ENCODE results near the gene TRIM33. TPM values are rescaled to one million over a fixed set of nuclear protein-coding genes. Genes with fewer than 3 reads are reported as not detected.

The TRIM33 gene
- total and polyA plus RNA-seq, 2 donors (not counting 1 experiment from before 2014, with no cell fraction given), result 17.8 to 21.5 TPM

- Histone ChIP-seq H4K20me1 (ENCODE audit: control insufficient read depth, extremely low read depth, insufficient read depth, low read length) (no peaks in the 10 kb centered on the region), H3K4me1 (ENCODE audit: control insufficient read depth, extremely low read depth, insufficient read depth, low read length) (no peaks in the 10 kb centered on the region)
Observed at GRCh38 chr1:114397601-114398000, 113.4 kb downstream of the TRIM33 start.

DNA sequence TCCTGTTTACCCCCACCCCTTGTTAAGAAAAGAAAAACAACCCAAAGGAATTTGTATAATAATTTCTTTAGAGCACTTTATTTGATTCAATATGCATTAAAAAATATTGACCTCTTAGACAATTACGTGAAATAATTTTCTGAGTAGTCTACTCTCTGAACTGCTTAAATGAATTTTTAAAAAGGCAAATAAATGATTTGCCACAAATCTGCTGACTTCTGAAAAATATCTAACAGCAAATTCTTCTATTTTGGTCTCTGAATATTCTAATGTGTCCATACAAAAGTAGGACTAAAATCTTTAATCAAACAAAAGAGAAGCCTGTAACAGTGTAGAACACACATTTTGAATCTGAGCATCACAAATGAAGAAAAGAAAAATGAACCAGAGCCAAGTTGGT, 115.1 kb downstream of the TRIM33 start:
- Histone ChIP-seq H3K4me1 (ENCODE audit: control insufficient read depth, extremely low read depth, insufficient read depth, low read length) (no peaks in the 10 kb centered on the region), H3K9me3 (ENCODE audit: control insufficient read depth, insufficient read depth, low read depth, low read length) (no peaks in the 10 kb centered on the region), H3K27ac (ENCODE audit: insufficient read depth, low read length) (no peak overlapping the region), H3K9ac (ENCODE audit: insufficient read depth, low read length) (no peak overlapping the region), H3K27me3 (ENCODE audit: control insufficient read depth, insufficient read depth, low read length) (no peaks in the 10 kb centered on the region), H3K4me3 (replicated peaks in 1 of 4; ENCODE audit: control extremely low read depth in 1 of 4, insufficient read depth in 1 of 4, low read depth in 3 of 4, low read length in 4 of 4) (no peak overlapping the region), H3K36me3 (ENCODE audit: control insufficient read depth, insufficient read depth, low read length) (no peaks in the 10 kb centered on the region), H3K79me2 (ENCODE audit: control insufficient read depth, insufficient read depth, low read length) (no peaks in the 10 kb centered on the region), H2AFZ (ENCODE audit: low read length) (no peak overlapping the region), H3K4me2 (ENCODE audit: extremely low read depth, insufficient read depth, low read length) (no peak overlapping the region), H4K20me1 (ENCODE audit: control insufficient read depth, extremely low read depth, insufficient read depth, low read length) (no peaks in the 10 kb centered on the region)
- TF ChIP-seq CTCF (conservative IDR thresholded peaks at IDR 0.05 in 1 of 2, IDR thresholded peaks at IDR 0.05 in 1 of 2; ENCODE audit: low read depth in 1 of 2, low read length in 2 of 2) (no peak), EZH2 (IDR thresholded peaks at IDR 0.05; ENCODE audit: low read length, missing control alignments) (no peak)
- no peak for DNase-seq (ENCODE audit: low read depth in 2 of 2)

More at GRCh38 chr1:114397601-114398000, 113.4 kb downstream of the TRIM33 start:
- Histone ChIP-seq H3K9me3 (ENCODE audit: control insufficient read depth, insufficient read depth, low read depth, low read length) (no peaks in the 10 kb centered on the region), H2AFZ (ENCODE audit: low read length) (no peak overlapping the region), H3K4me3 (replicated peaks in 1 of 4; ENCODE audit: control extremely low read depth in 1 of 4, insufficient read depth in 1 of 4, low read depth in 3 of 4, low read length in 4 of 4) (no peak overlapping the region), H3K27me3 (ENCODE audit: control insufficient read depth, insufficient read depth, low read length) (no peaks in the 10 kb centered on the region), H3K9ac (ENCODE audit: insufficient read depth, low read length) (no peak overlapping the region), H3K36me3 (ENCODE audit: control insufficient read depth, insufficient read depth, low read length) (no peaks in the 10 kb centered on the region), H3K79me2 (ENCODE audit: control insufficient read depth, insufficient read depth, low read length) (no peaks in the 10 kb centered on the region), H3K4me2 (ENCODE audit: extremely low read depth, insufficient read depth, low read length) (no peak overlapping the region), H3K27ac (ENCODE audit: insufficient read depth, low read length) (no peak overlapping the region)
- DNase-seq (ENCODE audit: low read depth in 2 of 2), result no peak
- no peak for TF ChIP-seq EZH2 (IDR thresholded peaks at IDR 0.05; ENCODE audit: low read length, missing control alignments)
- no peak for TF ChIP-seq CTCF (conservative IDR thresholded peaks at IDR 0.05 in 1 of 2, IDR thresholded peaks at IDR 0.05 in 1 of 2; ENCODE audit: low read depth in 1 of 2, low read length in 2 of 2)

GRCh38 chr1:114390960-114391359, 120.0 kb downstream of the TRIM33 start:
- H3K4me1 ChIP-seq (ENCODE audit: control insufficient read depth, extremely low read depth, insufficient read depth, low read length), result no peaks in the 10 kb centered on the region
- no peaks in the 10 kb centered on the region for H3K79me2 ChIP-seq (ENCODE audit: control insufficient read depth, insufficient read depth, low read length)
- no peak overlapping the region for H3K9ac ChIP-seq (ENCODE audit: insufficient read depth, low read length)
- H3K9me3 ChIP-seq (ENCODE audit: control insufficient read depth, insufficient read depth, low read depth, low read length), result no peaks in the 10 kb centered on the region
- H3K27me3 ChIP-seq (ENCODE audit: control insufficient read depth, insufficient read depth, low read length), result no peaks in the 10 kb centered on the region
- no peak overlapping the region for H3K27ac ChIP-seq (ENCODE audit: insufficient read depth, low read length)
- no peaks in the 10 kb centered on the region for H3K36me3 ChIP-seq (ENCODE audit: control insufficient read depth, insufficient read depth, low read length)
- TF ChIP-seq CTCF (conservative IDR thresholded peaks at IDR 0.05 in 1 of 2, IDR thresholded peaks at IDR 0.05 in 1 of 2; ENCODE audit: low read depth in 1 of 2, low read length in 2 of 2) (no peak), EZH2 (IDR thresholded peaks at IDR 0.05; ENCODE audit: low read length, missing control alignments) (no peak)
- DNase-seq (ENCODE audit: low read depth in 2 of 2), result no peak
- no peak overlapping the region for H3K4me2 ChIP-seq (ENCODE audit: extremely low read depth, insufficient read depth, low read length)
- H2AFZ ChIP-seq (ENCODE audit: low read length), result no peak overlapping the region
- no peaks in the 10 kb centered on the region for H4K20me1 ChIP-seq (ENCODE audit: control insufficient read depth, extremely low read depth, insufficient read depth, low read length)
- no peak overlapping the region for H3K4me3 ChIP-seq (replicated peaks in 1 of 4; ENCODE audit: control extremely low read depth in 1 of 4, insufficient read depth in 1 of 4, low read depth in 3 of 4, low read length in 4 of 4)

Data from fibroblast of lung (primary cell).